GM12878 (cell line): ENCODE data around the gene C1QTNF8. TPM values are rescaled to one million over a fixed set of nuclear protein-coding genes. Genes with fewer than 3 reads are reported as not detected.
A peak's percentile ranks its signal among the peaks of the same experiment; 100 is the strongest.

Experiments used
- ATAC-seq: fragments of 200-7000 bp; cut with Tn5 transposase; 3 replicates; pipeline ENCODE4 v1.9.1; 2020; ENCODE audit warnings: mild to moderate bottlenecking, moderate library complexity
- BruUV-seq: library from RNA; stranded (reverse); fragments of 400-500 nt; replicated peaks from 2 replicates; lab custom pipeline; 2021; lab: Mats Ljungman, UMichigan
- CTCF ChIA-PET: fragments of 300-600 bp; sonication (Branson Sonifier 250); formaldehyde crosslinking; extraction: SDS; loops from one replicate; lab custom pipeline; 2021; ENCODE audit warnings: inconsistent platforms; lab: Yijun Ruan, JAX
- POLR2A ChIA-PET: fragments of 350-600 bp; formaldehyde crosslinking; extraction: SDS; loops from one replicate; lab custom pipeline; 2021; ENCODE audit warnings: inconsistent platforms; lab: Charles Lee
- RAD21 ChIA-PET: fragments of 300-600 bp; sonication (Branson Sonifier 250); formaldehyde crosslinking; loops from one replicate; lab custom pipeline; 2023; ENCODE audit warnings: antibody characterized with exemption; ENCODE audit not compliant: unreplicated experiment; lab: Charles Lee
- SMC1A ChIA-PET: fragments of 300-600 bp; sonication (Branson Sonifier 250); formaldehyde crosslinking; loops from one replicate; lab custom pipeline; 2023; ENCODE audit not compliant: unreplicated experiment, uncharacterized antibody; lab: Charles Lee
- DNase-seq: peaks from one replicate; pipeline ENCODE4 v3.0.0-alpha.2; 2011; ENCODE audit warnings: low read depth, low spot score
- FAIRE-seq: peaks from 3 replicates; lab custom pipeline; 2011; peaks lifted over from hg19 to GRCh38; lab: Jason Lieb, UNC
- H2AFZ ChIP-seq: 2 replicates; pipeline ENCODE4 v1.6.0; 2011; ENCODE audit warnings: low read depth, low read length, control low read depth; ENCODE audit not compliant: control insufficient read depth
- H3K27ac ChIP-seq: 2 replicates; pipeline ENCODE4 v1.5.1; 2011; ENCODE audit warnings: control low read depth; ENCODE audit not compliant: control insufficient read depth, insufficient read depth
- H3K27me3 ChIP-seq, 2 experiments: replicated peaks in 1 of 2; 2 replicates each; pipeline versions ENCODE4 v1.6.0 to v1.6.1; 2011; ENCODE audit warnings: low read length in 1 of 2; ENCODE audit not compliant: control insufficient read depth in 2 of 2, insufficient read depth in 2 of 2
- H3K36me3 ChIP-seq, 2 experiments: 2 replicates each; pipeline ENCODE4 v1.5.1; 2011; ENCODE audit warnings: low read length in 1 of 2; ENCODE audit not compliant: control insufficient read depth in 2 of 2, insufficient read depth in 2 of 2
- H3K4me1 ChIP-seq: 2 replicates; pipeline ENCODE4 v1.6.1; 2011; ENCODE audit warnings: mild to moderate bottlenecking, low read length, moderate library complexity, mixed read lengths; ENCODE audit not compliant: control insufficient read depth, insufficient read depth
- H3K4me2 ChIP-seq: 2 replicates; pipeline ENCODE4 v1.6.0; 2011; ENCODE audit warnings: control low read depth; ENCODE audit not compliant: control insufficient read depth, insufficient read depth
- H3K4me3 ChIP-seq: fragments of 200-600 bp; sonication (generic); 2 replicates; pipeline ENCODE4 v1.5.1; 2016
- H3K79me2 ChIP-seq: 2 replicates; pipeline ENCODE4 v1.6.0; 2011; ENCODE audit warnings: low read length; ENCODE audit not compliant: control insufficient read depth, insufficient read depth
- H3K9ac ChIP-seq: 2 replicates; pipeline ENCODE4 v1.8.0; 2011; ENCODE audit warnings: low read length, control low read depth, mixed read lengths; ENCODE audit not compliant: control insufficient read depth, insufficient read depth
- H3K9me3 ChIP-seq: replicated peaks from 3 replicates; pipeline ENCODE4 v1.5.1; 2011; ENCODE audit warnings: mild to moderate bottlenecking, low read length; ENCODE audit not compliant: control insufficient read depth, insufficient read depth
- H4K20me1 ChIP-seq: 2 replicates; pipeline ENCODE4 v1.6.0; 2011; ENCODE audit not compliant: control insufficient read depth, insufficient read depth
- GATAD2B ChIP-seq: fragments of 450-650 bp; conservative IDR thresholded peaks from 2 replicates; pipeline ENCODE4 v1.6.1; 2017; ENCODE audit warnings: low read depth, mild to moderate bottlenecking, moderate library complexity
- JUND ChIP-seq: IDR thresholded peaks from 2 replicates; pipeline ENCODE4 v1.6.1; 2012; ENCODE audit warnings: low read depth, mild to moderate bottlenecking, low read length, improper control_type of control experiment, moderate library complexity
- KAT2A ChIP-seq: conservative IDR thresholded peaks from 2 replicates; pipeline ENCODE4 v1.6.1; 2011; ENCODE audit warnings: low read depth, low read length; ENCODE audit not compliant: control insufficient read depth
- MAX ChIP-seq: IDR thresholded peaks from 2 replicates; pipeline ENCODE4 v1.6.1; 2012; ENCODE audit warnings: low read depth, low read length, improper control_type of control experiment
- MTA3 ChIP-seq: IDR thresholded peaks from 2 replicates; pipeline ENCODE4 v1.6.1; 2012; ENCODE audit warnings: low read length, inconsistent platforms, borderline replicate concordance
- MXI1 ChIP-seq: fragments of 150-350 bp; IDR thresholded peaks from 2 replicates; pipeline ENCODE4 v1.6.1; 2011; ENCODE audit warnings: low read depth, mild to moderate bottlenecking, inconsistent platforms, low read length, improper control_type of control experiment
- NR2F1 ChIP-seq: fragments of 450-650 bp; conservative IDR thresholded peaks from 2 replicates; pipeline ENCODE4 v1.6.1; 2017; ENCODE audit warnings: mild to moderate bottlenecking
- POU2F2 ChIP-seq: IDR thresholded peaks from 3 replicates; pipeline ENCODE4 v1.6.1; 2011; ENCODE audit warnings: low read depth, mild to moderate bottlenecking, low read length, borderline replicate concordance
- SUZ12 ChIP-seq: fragments of 200-600 bp; sonication (generic); IDR thresholded peaks from one replicate; pipeline ENCODE4 v1.6.1; 2018; ENCODE audit warnings: antibody characterized with exemption, mild to moderate bottlenecking; ENCODE audit not compliant: unreplicated experiment
- TAF1 ChIP-seq: IDR thresholded peaks from 2 replicates; pipeline ENCODE4 v1.6.1; 2011; ENCODE audit warnings: mild to moderate bottlenecking, low read depth, low read length, borderline replicate concordance
- TARDBP ChIP-seq: IDR thresholded peaks from 2 replicates; pipeline ENCODE4 v1.6.1; 2016; ENCODE audit warnings: borderline replicate concordance
- WGBS: methylation state at CpG from one replicate; pipeline ENCODE4 v1.1.6; 2016; ENCODE audit warnings: low lambda C conversion rate; ENCODE audit not compliant: insufficient replicate concordance, insufficient coverage; ENCODE audit errors: missing lambda C conversion rate; 5-methylcytosine and 5-hydroxymethylcytosine counted together
- in situ Hi-C: fragments of 300-500 bp; cut with MboI; formaldehyde crosslinking; loops from 9 replicates; pipeline ENCODE4 v1.14.3; 2018; ENCODE audit warnings: mixed read lengths
- intact Hi-C: fragments of 100-400 bp; cut with micrococcal nuclease; formaldehyde crosslinking; loops from one replicate; pipeline ENCODE4 v1.14.2; 2022; ENCODE audit not compliant: unreplicated experiment
- polyA plus RNA-seq, 11 experiments: library from polyadenylated mRNA; depleted of rRNA in 4 of 11; unstranded in 6 of 11; stranded (reverse) in 5 of 11; fragments of >200 nt; fragmentation: Nextera tagmentation in 4 of 11; fragmentation: Illumina TruSeq in 1 of 11; extraction: Ambion mirVana in 4 of 11; extraction: Trizol in 1 of 11; gene quantifications; 1 replicate in 1 of 11; 2 replicates in 10 of 11; pipeline versions ENCODE4 v1.2.1 to v1.2.3, GENCODE V29; 2011 to 2016; ENCODE audit warnings: inconsistent platforms in 2 of 11, missing spikeins in 2 of 11, low read depth in 1 of 11
- total RNA-seq, 4 experiments: library from RNA; depleted of rRNA in 3 of 4; stranded (reverse); fragments of >200 nt in 3 of 4; fragmentation: Illumina TruSeq in 1 of 4; extraction: Trizol in 1 of 4; gene quantifications; 2 replicates each; pipeline versions ENCODE4 v1.2.1 to v1.2.3, GENCODE V29; 2013 to 2021
- TF ChIP-seq, protein P1 (sequence below): fragments of 450-650 bp; conservative IDR thresholded peaks from 2 replicates; pipeline ENCODE4 v1.6.1; 2017; ENCODE audit warnings: mild to moderate bottlenecking, moderate library complexity
- TF ChIP-seq, protein P2 (sequence below): fragments of 150-350 bp; IDR thresholded peaks from 2 replicates; pipeline ENCODE4 v1.6.1; 2016; ENCODE audit warnings: low read depth, low read length

The C1QTNF8 gene
- total and polyA plus RNA-seq, 10 of the 15 experiments (the other 5 are each of a cell fraction or from before 2014, with no cell fraction given) = not detected

DNA sequence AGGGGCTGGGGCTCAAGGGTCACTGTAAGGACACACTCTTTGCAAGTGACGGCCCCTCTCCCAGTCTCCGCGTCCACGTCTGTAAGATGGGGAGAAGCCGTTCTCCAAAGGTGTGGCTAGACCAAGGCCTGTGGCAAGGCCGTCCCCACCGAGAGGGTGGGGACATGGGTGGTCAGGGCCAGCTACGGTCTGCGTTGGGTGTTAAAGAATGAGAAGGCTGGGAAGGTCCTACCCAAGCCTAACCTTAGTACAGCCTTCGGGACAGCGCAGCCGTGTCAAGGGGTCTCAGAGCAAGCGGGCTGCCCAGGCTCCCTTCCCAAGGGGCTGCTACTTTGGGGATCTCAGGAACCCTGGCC, 1.9 kb downstream of the C1QTNF8 start (continued):
- TF ChIP-seq, protein P1, sequence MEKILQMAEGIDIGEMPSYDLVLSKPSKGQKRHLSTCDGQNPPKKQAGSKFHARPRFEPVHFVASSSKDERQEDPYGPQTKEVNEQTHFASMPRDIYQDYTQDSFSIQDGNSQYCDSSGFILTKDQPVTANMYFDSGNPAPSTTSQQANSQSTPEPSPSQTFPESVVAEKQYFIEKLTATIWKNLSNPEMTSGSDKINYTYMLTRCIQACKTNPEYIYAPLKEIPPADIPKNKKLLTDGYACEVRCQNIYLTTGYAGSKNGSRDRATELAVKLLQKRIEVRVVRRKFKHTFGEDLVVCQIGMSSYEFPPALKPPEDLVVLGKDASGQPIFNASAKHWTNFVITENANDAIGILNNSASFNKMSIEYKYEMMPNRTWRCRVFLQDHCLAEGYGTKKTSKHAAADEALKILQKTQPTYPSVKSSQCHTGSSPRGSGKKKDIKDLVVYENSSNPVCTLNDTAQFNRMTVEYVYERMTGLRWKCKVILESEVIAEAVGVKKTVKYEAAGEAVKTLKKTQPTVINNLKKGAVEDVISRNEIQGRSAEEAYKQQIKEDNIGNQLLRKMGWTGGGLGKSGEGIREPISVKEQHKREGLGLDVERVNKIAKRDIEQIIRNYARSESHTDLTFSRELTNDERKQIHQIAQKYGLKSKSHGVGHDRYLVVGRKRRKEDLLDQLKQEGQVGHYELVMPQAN = no peak
- no peak for TF ChIP-seq SUZ12
- TF ChIP-seq, all 136 proteins: peak for 0

- FAIRE-seq (no peak), DNase-seq (no peak), ATAC-seq (peak; percentile 32)
- RAD21 ChIA-PET = no interaction called here
- no peak overlapping the region for H3K27ac ChIP-seq
- H3K9me3 ChIP-seq = no peaks in the 10 kb centered on the region
- no peaks in the 10 kb centered on the region for H3K4me1 ChIP-seq
- intact Hi-C loops (no loop called here), in situ Hi-C loops (no loop called here)
- H2AFZ ChIP-seq = no peak overlapping the region
- no peak overlapping the region for H3K9ac ChIP-seq
- SMC1A ChIA-PET = no interaction called here
- H3K79me2 ChIP-seq = no peaks in the 10 kb centered on the region
- POLR2A ChIA-PET = no interaction called here
- 67% methylated on average over 62 of the region's 85 CpGs for WGBS
- H3K27me3 ChIP-seq = no peaks in the 10 kb centered on the region
- CTCF ChIA-PET = no interaction called here
- H3K4me3 ChIP-seq = no peak overlapping the region
- no peaks in the 10 kb centered on the region for H3K36me3 ChIP-seq
- H3K4me2 ChIP-seq = no peak overlapping the region
- BruUV-seq = no TSS peak
- no peaks in the 10 kb centered on the region for H4K20me1 ChIP-seq
- TF ChIP-seq KAT2A (no peak), MTA3 (no peak), MAX (no peak), NR2F1 (0 out of 2 replicates have a peak, but pooled peaks have one; percentile 17), JUND (no peak), GATAD2B (peak; percentile 51; the same call in 1 of the 2 replicates), MXI1 (no peak), TAF1 (no peak), POU2F2 (no peak), TARDBP (no peak)
- TF ChIP-seq, protein P2, sequence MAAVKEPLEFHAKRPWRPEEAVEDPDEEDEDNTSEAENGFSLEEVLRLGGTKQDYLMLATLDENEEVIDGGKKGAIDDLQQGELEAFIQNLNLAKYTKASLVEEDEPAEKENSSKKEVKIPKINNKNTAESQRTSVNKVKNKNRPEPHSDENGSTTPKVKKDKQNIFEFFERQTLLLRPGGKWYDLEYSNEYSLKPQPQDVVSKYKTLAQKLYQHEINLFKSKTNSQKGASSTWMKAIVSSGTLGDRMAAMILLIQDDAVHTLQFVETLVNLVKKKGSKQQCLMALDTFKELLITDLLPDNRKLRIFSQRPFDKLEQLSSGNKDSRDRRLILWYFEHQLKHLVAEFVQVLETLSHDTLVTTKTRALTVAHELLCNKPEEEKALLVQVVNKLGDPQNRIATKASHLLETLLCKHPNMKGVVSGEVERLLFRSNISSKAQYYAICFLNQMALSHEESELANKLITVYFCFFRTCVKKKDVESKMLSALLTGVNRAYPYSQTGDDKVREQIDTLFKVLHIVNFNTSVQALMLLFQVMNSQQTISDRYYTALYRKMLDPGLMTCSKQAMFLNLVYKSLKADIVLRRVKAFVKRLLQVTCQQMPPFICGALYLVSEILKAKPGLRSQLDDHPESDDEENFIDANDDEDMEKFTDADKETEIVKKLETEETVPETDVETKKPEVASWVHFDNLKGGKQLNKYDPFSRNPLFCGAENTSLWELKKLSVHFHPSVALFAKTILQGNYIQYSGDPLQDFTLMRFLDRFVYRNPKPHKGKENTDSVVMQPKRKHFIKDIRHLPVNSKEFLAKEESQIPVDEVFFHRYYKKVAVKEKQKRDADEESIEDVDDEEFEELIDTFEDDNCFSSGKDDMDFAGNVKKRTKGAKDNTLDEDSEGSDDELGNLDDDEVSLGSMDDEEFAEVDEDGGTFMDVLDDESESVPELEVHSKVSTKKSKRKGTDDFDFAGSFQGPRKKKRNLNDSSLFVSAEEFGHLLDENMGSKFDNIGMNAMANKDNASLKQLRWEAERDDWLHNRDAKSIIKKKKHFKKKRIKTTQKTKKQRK = no peak
These were observed 2.5 kb downstream of the C1QTNF8 start for GRCh38 chr16:1093284-1094123.
